ENCODE results near the gene CEP97.

DNA sequence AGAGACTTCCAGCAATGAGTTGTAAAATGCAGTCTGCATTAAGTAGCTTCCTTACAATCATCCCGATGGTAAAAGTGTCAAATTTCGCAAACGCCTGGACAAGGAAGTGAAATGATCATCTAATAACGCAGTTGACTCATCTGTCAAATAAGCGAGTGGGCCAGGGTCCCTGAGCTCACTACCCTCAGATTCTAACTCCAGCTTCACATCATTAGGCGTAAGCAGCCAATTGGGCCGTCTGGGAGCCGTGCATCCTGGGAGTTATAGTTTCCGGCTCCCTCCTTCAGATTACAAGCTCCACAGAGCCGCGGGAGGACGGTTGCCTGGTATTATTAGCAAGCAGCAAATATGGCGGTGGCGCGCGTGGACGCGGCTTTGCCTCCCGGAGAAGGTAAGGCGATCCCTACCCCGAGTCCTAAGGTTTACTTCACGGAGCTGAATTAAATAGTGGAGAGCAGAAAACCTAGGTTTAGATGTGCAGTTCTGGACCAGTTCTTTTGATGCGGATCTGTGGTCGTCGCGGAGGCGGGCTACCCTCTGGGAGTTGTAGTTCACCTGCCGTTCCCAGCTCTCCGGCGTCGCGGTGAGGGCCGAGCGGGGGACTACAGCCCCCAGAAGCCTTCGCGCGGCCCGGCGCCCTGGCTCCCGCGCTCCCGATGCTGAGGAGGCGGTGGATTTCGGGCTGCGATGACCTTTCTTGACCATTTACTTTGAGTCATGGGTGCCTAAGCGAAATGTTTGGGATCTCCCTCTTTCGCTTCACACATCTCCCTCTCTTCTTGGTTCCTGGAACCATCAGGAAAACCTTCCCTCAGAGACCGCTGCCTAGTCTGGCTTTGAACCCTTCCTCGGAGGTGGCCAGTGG is at the start of gene CEP97:
- TF ChIP-seq CTCF (IDR thresholded peaks at IDR 0.05; ENCODE audit: low read depth, low read length, poor library complexity, severe bottlenecking) (no peak), EZH2phosphoT487 (IDR thresholded peaks at IDR 0.05; ENCODE audit: borderline replicate concordance, low read length) (no peak)

Data from DOHH2 (cell line).